NCI-H1105 treated with DMSO at 0.1 percent for 48 hours (cell line): Measurements from ENCODE around the gene BRMS1.

Source experiments
- DNase-seq: peaks from one replicate; lab custom pipeline; 2025; lab: John Stamatoyannopoulos, UW

The BRMS1 gene

DNA sequence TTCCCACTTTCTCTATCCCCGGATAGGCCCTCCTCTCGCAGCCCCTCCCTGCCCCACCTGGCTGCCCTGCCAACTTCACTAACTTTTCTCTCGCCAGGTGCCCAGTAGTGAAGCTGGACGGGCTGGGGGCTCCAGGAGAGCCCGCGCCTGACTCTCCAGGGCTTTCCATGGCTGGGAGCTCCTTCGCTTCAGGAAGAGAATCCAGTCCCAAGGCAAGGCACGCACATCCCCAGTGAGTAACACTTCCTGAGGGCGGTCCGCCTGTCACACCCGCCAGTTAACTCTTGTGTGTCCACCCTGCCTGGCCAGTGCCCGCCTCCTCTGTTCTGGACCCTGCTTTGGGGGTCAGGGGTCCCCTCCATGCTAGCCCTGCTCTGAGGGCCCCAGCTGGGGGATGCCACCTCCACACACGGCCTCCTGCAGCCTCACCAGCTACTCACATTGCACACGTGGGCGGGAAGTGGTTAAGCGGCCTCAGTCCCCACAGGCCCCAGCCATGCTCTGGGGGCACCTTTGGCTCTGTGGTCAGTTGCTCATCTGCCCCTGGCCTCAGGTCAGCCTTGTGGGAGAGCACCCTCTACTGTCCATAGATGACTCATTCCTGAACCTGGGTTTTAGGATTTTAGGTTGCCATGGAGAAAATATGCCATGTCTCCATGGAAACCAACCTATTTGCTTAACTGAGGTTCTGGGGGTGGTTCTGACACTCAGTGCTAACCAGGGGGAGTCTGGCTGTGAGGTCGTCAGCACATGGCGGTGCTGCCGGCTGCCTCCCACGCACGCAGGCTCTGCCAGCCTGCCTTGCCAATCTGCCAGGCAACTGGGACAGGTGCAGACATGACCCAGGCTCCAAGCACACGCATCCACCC is 8.4 kb downstream of the BRMS1 start, which contains the start of gene RIN1:
Gene RIN1 (minus strand): TSS at position 201 of the 869 bp plus-strand sequence. CDS start 32 bp downstream, at position 169.
- peak; percentile 75 for DNase-seq

DNA sequence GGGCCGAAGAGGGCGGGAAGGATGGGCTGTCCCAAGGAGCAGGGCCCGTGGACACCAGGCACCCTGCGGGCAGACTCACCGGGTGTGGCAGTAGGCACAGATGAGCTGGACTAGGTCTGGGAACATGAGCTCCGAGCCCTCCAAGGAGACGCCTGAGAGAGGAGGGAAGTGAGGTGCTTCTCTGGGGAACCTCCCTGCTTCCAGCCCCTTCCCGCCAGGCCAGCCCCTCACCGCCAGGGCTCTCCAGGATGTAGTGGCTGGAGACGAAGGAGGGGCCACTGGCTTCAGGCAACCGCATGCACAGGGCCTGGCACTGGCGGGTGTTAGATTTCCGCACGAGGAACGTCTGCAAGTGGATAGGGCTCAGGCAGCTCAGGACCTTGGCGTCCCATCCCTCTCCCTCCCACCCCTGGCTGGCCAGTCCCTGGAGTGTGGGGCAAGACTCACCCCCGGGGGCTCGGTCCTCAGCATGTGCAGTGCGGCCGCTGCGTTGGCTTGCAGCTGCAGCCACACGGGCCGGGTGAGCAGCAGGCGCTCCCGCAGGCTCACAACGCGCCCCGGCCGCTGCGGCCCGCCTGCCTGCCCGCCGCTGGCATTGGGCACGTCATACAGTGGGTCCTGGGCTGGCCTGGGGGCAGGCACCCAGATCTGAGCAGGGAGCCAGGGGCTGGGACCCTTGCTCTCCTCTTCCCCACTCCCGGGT is 9.2 kb downstream of the BRMS1 start:
- DNase-seq: no peak

DNA sequence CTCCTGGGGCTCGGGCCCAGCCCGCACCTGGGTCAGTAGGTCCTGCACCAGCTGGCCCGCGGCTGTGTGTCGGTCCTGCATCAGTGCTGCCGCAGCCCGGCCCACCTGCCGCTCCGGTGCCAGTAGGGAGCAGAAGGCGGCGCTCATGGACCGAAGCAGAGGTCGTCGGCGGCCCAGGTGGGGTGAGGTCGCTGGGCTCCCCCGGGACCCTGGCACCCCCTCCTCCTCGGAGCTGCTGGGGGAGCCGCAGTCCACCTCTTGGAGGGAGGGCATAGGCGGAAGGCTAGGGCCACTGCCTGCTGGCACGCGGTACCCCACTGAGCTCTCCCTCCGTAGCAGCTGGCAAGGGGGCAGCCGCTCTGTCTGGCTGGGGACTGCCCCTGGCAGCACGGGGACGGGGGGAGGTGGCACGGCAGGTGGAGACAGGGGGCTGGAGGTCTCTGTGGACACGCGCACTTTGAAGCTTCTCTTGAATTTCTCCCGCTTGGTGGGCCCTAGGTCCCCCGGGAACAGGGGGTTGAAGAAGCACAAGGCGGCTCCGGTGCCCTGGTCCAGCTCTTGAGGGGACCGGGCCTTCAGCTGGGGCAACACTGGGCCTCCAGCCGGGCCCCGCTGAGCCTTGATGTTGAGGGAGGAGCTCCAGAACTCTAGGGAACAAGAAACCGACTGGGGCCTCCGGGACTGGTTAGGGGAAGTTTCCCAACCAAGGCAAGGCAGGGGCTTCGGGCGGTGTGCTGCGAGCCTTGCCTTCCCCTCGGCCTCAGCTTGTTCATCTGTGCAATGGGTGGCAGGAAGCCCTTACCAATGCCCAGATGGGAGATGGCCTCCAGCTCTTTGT is 10.1 kb downstream of the BRMS1 start:
- DNase-seq: no peak

DNA sequence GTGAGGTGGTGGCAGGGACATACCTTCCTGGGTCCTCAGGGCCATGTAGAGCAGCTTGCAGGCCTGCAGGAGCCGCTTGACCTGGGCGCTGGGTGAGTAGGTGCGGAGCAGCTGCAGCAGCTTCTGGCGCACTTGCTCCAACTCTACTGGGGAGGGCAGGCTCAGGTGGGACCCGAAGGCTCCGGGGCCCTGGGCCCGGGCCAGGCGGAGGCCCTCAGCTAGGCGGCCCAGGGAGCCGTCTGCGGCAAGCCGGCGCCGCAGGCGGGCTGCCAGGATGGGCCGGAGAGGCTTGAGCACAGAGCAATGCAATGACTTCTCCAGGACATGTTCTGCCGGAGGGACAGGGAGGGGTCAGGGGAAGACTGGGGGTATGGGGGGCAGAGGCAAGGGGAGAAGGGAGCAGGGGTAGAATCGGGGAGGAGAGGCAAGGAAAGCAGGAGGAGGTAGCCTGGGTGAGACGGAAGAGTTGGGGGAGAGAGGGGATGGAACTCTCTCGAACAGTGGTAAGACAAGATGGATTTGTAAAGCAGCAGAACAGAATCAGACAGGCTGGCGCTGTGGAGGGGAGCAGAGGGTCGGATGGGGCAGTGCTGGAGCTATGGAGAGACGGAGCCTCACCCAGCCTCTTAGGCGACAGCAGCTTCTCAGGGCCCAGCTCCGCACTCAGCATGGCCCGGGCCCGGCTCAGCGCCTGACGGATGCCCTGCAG is 10.9 kb downstream of the BRMS1 start:
- no peak for DNase-seq

DNA sequence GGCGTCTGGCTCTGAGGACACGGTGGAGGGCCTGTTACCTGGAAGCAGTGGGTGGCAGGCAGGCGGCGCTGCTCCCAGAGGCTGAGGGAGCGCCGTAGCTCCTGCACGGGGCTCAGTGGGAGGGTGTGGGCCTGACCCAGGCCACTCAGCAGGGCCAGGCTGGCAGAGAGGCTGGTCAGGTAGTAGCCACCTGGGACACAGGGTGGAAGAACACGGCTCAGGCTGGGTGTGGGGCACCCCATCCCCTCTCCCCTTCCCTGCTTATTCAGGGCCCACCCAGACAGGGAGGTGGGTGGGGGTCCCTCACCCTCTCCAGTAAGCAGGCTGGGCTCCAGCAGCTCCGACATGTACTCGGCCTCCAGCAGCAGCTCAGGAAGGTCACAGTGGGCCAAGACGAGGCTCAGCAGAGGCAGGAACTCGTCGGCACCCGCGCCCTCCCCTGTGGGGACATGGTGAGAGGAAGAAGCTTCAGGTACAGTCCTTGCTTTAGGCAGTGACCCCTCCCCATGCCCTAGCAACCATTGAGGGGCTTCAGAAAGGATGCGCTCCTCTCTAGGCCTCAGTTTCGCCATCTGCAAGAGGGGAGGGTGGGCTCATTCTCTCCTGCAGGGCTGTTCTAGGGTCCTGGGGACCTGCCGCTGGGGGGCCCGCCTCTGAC is 11.6 kb downstream of the BRMS1 start:
- no peak for DNase-seq

DNA sequence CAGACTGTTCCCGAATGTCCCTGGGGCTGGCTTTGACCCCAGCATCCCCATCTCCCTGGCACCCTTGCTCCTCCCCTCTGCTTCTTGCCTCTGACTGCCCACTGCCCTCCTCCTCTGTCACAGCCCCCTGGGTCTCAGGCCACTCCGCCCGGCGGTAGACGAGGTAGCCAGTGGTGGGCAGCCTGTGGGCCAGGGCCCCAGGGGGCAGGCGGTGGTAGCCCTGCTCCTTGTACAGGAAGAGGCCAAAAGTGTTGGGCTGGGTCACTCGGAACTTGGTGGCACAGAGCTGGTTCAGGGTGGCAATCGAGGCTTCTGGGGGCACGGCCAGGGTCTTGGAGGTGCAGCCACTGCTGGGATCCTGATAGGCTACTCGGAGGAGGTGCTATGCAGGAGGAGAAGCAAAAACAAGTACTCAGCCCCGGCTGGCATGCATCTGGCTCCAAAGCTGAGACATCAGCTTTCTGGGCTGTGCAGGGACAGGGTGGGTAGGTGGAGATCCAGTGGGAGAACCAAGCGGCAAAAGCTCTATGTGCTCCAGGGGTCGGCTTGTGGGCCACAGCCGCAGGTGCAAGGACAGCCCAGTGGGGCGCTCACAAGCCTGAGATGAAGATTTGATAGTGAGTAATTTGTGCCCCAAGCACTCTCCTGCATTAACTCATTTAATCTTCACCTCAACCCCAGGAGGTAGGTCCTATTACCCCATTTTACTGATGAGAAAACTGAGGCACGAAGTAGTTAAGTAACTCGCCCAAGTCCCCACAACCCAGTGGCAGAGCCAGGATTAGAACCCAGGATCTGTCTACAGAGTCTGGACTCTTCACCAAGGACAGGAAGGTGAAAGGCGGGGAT is 12.3 kb downstream of the BRMS1 start:
- DNase-seq: no peak

DNA sequence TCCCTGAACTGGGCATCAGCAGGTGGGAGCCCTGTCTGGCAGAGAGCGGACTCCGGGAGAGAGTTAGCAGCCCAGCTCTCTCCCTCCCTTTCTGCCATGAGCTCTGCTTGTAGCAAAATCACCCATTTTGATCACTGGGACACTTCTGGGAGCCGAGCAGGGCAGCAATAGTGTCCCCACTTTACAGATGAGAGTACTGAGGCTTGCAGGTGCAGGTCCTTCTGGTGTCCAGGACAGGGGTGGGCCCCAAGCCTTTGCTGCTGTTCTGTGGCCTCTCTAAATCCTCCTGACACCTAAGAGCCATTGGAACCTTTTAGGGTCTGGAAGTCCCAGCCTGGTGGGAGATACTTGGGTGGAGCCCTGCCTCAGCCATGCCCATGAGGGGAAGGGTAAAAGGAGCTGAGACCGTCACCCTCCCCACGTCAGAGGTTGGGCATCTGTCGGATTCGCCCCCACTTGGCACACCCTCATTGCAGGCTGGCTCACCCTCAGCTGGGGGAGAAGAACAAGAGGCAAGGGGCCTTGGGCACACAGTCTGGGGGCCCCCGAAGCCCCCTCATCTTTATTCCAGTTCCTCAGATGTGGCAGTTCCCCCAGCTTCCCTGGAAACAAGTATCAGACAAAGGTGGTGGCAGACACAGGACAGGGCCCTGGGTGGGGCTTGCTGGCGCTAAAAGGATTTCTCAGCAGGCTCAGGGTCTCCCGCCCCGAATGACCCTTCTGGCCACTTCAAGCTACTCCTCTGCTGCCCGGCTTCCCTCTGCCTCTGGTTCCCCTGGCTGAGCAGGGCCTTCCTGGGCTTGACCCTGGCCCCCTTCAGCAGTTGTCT is 13.1 kb downstream of the BRMS1 start:
- DNase-seq: no peak

DNA sequence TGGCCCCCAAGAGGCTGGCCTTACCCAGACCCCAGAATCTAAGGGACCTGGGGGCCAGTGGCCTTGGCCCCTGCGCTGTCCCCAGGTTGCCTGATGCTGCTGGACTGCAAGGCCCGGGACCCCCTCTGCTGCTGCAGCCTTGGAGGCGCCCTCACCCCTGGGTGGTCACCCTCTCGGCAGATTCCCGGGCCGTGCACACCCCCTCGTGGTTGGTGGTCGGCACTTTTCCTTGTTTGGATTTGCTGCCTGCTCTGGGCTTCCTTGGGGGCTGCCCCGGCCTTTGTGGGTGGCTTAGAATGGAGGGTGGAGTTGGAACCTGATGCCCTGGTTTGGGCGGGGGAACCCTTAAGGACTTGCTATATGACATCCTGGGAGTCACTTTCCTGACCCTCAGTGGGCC is 14.0 kb downstream of the BRMS1 start:
- no peak for DNase-seq

DNA sequence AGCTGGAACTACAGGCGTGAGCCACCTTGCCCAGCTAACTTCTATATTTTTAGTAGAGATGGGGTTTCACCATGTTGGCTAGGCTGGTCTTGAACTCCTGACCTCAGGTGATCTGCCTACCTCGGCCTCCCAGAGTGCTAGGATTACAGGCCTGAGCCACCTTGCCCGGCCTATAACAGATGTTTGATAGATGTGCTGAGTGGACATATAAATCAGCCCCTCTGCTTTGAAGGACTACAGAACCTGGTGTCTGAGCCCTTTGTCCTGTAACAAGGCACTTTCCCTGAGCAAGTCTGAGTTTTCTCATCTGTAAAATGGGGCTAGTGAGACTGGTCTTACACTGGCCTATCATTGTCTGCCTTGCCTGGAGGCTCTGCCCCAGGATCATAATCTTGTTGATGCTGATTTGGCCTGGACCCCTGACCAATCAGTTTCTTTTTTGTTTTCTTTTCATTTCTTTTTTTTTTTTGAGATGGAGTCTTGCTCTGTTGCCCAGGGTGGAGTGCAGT is 15.7 kb downstream of the BRMS1 start:
- no peak for DNase-seq

DNA sequence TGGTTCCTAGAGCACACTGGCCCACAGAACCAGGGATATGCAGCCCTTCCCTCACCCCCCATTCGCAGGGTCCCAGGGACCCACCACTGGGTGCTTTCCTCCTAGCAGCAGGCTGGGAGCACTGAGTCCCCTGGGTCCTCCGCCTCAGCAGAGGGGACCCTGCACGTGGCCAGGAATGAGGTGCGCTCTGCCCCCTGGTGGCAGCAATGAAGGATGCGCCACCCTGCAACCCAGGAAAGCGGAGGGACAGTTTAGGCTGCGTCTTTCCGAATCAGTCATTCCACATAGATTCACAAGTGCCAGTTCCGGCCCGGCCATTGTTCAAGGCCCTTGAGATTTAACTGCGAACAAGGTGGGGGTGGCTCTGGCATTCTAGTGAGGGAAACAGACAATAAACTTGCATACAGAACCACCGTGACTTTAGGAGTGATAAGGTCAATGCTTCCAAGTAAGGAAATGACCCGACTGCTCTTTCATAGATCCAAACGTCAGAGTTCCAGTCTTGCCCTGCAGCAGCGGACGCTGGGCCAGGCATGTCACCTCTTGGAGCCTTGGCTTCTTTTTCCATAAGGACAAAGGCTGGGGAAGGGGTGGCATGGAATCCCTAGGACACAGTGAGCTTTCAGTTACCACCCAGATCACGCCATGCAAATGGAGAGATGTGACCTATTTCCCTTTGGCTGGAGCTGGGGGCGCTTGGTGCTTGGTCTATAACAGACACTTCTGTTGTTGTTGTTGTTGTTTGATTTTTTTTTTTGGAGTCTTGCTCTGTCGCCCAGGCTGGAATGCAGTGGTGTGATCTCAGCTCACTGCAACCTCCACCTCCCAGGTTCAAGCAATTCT is 16.4 kb downstream of the BRMS1 start:
- DNase-seq: peak; percentile 72

DNA sequence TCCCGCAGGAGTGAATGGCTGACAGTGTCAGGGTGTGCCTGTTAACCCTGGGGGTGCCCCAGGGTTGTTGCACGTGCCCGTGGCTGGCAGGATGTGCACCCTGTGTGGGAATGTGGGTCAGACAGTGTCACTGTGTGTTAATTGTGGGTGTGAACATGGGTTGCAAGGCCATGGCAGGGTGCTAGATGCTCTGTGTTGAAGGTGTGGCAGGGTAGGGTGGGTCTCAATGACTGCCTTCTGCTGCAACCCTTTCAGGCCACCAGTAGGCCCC is 16.9 kb downstream of the BRMS1 start:
- no peak for DNase-seq

DNA sequence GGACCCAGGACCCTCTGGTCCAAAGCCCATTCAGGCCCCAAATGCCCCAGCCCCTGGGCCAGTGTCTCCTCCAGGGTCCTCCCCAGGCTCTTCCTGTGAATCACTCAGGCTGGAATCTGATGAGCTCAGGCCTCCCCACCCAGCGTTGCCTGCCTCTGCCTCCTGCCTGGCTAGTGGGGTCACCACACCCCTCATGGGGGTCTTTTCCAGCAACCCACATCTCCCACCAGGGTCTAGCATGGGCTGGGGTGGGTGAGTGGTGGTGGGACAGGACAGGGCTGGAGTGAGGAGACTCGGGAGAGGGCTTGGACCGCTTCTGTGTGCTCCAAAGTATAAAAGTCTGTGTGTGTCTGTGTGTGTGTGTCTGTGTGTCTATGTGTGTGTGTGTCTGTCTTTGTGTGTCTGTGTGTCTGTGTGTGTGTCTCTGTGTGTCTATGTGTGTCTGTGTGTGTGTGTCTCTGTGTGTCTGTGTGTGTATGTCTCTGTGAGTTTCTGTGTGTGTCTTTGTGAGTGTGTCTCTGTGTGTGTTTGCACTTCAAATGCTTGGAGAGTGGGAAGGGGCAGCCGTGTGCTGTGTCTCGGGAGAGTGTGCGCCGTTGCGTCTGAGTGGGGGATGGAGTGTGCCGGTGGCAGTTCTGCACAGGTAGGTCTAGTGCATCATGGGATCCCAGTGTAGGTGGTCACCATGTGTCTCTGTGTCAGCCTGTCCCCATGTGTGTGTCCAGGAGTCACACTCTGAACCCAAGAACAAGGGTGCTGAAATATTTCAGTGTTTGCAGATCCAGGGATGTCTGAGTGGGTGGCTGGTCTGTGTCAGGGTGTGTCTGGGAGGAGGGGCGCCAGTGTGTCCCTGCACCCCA is 17.5 kb downstream of the BRMS1 start:
- DNase-seq: no peak

DNA sequence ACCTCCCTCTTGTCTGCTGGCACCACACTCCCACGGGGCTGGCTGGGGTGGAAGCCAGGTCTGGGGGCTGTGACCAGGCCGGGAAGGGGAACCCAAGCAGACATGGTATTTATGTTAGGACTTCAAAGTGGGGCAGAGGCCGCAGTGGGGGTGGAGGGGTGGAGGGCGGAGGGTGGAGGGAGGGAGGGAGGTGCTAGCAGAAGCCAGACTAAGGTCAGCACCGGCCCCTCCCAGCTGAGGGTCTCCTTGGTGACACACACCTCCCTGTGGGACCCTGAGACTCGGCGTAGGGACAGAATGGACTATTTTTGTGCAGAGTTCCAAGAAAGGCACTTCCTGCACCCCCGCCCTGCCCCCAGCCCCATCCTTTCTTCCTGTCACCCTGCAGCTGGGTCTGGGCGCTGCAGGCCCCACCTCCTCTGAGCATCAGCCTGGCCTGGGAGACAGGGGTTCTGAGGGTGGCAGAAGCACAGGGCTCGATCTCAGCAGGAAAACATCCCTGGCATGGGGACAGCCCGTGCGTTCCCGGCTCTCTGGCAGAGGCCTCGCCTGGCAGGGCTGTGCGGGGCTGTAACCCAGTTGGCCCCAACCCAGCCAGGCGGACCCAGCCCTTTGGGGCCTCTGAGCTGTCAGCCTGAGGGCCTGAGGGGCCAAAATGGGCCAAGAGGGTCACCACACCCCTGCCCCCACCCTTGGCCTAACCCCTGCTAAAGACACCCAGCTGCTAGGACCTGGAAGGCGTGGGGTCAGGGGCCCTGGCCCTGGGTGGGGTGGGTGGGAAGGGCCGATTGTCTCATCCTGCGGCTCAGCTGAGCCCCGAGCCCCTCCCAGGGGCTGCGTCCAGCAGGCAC is 18.4 kb downstream of the BRMS1 start:
- DNase-seq: no peak

DNA sequence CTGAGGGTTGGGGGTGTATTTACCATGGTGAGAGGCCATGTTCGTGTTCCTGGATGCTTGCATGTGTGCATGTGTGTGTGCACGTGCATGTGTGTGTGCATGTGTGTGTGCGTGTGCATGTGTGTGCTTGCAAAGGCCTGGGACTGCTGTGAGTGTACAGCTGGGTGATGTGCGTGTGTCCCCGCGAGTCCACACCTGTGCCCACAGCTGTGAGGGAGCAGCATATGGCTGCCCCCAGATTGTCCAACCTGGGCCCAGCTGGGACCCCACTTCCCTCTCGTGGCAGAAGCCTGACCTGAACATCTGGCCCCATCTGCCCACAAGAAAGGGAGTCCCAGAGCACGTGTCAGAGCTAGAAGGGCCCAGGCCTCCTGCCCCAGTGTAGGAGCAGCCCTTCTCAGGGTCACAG is 19.6 kb downstream of the BRMS1 start:
- no peak for DNase-seq

DNA sequence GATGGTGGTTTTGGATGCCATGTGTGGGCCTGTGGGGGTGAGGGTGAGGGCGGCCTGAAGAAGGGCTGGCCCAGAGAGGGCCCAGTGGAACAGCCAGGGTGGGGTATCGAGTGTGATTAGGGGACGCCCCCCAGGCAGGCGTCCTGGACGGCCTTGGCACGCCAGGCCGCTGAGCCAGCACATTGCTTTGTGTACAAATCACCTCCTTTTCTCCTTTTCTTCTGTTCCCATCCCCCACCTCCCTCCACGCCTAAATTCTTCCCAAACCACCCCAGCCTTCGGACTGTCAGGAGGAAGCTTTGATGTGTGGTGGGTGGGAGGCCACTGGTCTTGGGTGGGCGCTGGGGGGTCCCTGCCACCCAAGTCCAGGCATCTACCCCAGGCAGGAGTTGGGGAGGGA is 20.2 kb downstream of the BRMS1 start:
- DNase-seq: no peak

DNA sequence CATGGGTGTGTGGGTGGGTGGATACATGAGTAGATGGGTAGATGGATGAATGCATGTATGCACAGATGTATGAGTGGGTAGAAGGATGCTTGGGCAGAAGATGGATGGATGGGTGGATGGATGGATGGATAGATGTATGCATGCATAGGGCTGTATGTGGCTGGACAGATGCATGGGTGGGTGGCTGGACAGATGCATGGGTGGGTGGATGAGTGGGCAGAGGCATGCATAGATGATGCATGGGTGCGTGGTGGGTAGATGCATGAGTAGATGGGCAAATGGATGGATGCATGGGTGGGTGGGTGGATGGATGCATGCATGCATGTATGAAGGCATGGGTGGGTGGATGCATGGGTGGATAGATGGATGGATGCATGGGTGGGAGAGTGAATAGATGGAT is 21.2 kb downstream of the BRMS1 start:
- no peak for DNase-seq
